Limb (tissue), 2 donors: ENCODE results near the gene STK25.
"Not testable (repeated sequence)": the region's sequence is repeated elsewhere in the genome, so short reads cannot be mapped to it uniquely, and the experiment has no call there.

Experiments used
- DNase-seq, 2 donors: peaks; one replicate each; pipeline ENCODE4 v3.0.0-alpha.2; 2016; ENCODE audit errors: extremely low spot score in 2 of 2

Gene STK25

DNA sequence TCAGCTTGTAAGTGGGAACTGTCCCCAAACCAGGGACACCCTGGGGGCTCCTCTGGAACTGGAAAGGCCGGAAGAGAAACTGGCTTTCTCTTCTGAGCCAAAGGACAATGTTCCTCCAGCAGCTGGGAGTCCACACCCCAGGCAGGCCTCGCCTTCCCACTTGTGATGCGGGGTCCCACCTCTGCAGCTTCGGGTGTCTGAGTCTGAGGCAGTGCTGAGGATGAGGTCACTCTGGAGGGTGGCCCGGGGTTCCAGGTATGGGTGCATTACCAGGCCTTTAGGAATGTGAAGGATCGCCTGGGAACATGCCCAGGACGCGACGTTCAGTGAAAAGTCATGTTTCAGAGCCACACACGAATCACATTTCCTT, 32.0 kb upstream of the STK25 start:
- no peak for DNase-seq

DNA sequence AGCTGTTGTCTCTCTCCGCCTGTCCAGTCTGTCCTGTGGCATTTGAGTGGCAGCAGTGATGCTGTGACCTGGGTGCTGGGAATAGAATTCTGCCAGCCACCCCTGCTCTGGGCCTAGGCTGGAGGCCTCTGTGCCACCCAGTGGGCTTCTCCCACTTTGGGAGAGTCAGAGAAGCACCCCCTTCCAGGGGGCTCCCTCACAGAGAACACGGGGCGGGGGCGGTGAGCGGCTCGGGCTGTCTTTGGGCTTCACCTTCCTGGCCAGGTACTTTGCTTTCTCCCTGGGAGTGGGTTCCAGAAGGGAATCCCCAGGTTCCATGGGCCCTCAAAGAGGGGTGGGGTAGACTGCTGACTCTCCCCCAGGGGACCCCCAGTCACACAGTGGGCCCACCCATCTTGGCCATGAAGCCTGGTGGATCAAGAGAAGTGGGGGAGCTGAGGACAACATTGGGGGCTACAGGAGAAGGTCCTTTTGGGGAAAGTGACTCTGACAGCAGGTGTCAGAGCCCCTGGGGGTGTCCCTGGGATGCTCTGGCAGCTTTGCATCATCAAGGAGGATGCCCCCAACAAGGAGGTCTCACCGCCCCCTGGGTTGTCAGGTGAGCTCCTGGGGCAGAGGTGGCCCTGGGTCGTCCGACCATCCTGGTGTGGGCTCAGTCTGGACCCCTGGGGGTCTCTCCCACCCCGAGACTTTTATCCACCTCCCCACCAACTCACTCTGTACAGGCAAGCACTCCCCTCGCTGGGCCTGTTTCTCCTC, 31.4 kb upstream of the STK25 start:
- no peak for DNase-seq

DNA sequence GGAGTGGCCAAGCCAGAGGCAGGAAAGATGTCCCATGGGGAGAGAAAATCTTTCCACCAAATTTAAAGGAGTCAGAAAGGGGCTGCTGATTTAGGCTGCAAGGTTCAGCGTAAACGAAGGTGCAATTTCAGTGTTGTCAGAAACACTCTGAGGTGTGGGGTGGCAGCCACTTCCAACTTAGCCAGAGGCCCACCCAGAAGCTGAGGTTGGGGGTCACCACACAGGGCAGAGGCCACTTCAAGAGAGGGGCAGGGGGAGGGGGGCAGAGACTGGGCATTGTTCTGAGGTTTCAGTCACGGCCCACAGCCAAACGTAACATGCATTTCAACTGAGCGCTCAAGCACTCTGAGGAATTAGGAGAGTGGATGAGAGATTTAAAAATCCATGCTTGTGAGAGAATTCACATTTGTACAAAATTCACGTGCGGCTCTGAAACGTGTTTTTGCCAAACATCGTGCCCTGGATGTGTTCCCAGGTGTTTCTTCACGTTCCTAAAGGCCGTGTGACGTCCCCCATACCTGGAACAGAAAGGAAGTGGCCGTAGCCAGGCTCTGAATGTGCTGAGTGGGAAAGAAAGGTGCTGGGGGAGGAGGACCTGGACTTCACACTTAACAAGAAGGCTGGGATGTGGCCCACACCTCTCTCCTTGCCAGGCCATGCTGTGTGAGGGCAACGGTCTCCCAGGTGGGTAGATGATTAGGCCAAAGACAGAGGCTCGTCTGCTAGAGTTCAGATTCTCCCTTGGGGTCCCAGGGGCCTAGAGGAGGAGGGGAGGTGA, 30.6 kb upstream of the STK25 start:
- no peak for DNase-seq

DNA sequence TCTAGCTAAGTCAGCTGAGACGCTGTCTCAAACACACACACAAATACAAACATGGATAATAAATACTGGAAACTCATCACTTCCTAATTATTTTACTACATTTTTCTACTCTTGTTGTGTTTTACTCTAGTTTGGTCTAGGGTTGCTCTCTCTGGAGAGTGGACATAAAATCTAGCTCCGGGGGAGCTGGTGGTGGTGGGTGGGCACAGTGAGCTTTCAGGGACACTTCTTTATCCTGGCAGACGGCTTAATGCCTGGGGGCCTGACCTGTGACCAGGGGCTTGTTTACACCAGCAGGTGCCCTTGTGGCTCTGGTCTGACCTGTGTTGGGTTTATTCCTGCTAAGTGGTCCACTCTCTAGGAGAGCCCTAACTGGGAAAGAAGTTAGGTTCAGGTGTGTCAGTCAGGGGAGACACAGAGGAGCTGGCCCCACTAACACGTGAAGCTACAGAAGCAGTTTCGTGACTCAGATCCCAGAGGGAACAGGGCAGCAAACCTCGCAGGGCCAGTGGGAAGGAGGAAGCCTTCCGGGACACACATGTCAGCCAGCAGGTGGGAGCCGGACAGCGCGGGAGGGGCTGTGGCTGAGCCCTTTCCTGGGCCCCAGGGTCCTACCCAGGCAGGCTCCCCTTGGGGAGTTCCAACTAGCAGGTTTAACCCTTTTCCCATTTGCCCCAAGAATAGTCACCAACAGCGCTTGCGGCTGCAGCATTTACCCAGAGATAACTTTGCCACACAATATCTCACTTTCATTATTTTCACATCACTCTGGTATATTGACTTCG, 27.7 kb upstream of the STK25 start:
- DNase-seq: no peak

DNA sequence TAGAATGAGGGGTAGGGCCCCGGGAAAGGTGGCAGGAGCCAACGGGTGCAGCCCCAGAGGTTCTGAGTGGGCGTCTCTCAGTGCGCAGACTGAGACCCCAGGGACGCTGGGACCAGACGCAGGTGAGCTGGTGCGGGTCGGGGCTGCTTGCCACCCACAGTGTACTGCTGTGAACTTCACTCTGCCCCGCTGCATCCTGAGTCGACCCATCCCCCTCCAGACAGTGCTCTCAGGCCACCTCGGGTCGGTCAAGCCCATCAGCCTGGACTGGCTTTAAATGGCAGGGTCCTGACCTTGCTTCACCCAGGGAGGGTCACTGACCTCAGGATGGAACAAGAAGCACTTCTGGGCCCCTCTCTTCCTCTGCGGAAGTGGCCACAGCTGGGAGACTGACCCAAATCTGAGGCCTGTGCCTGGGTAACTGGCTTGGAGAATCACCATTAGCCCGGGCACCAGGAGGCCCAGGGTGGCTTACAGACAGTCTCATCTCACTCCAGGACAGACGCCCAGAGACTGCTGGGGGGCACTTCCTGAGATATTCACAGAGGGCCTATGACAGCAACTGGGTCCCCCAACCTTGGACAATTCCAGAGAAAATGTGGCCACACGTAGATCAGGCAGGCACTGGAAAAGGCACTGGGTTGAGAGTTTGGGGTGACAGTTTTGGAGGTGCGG, 26.5 kb upstream of the STK25 start:
- no peak for DNase-seq

DNA sequence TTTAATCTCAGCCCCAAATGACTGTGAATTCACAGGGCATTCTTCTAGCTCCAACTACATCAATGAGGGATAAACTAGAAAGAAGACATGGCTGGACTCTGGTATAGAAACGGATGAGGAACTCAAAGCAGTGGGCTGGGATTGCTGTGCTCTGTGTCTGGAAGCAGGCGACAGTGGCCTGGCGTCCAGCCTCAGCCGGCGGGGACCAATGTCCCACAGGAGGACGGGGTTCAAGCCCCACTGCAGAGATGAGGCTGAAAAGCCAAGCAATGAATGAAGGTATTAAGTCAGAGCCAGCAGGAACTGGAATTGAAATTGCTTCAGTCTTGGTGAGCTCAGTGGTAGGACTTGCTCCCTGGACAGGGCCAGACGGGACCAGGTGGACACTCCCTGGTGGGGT, 25.9 kb upstream of the STK25 start:
- no peak for DNase-seq

DNA sequence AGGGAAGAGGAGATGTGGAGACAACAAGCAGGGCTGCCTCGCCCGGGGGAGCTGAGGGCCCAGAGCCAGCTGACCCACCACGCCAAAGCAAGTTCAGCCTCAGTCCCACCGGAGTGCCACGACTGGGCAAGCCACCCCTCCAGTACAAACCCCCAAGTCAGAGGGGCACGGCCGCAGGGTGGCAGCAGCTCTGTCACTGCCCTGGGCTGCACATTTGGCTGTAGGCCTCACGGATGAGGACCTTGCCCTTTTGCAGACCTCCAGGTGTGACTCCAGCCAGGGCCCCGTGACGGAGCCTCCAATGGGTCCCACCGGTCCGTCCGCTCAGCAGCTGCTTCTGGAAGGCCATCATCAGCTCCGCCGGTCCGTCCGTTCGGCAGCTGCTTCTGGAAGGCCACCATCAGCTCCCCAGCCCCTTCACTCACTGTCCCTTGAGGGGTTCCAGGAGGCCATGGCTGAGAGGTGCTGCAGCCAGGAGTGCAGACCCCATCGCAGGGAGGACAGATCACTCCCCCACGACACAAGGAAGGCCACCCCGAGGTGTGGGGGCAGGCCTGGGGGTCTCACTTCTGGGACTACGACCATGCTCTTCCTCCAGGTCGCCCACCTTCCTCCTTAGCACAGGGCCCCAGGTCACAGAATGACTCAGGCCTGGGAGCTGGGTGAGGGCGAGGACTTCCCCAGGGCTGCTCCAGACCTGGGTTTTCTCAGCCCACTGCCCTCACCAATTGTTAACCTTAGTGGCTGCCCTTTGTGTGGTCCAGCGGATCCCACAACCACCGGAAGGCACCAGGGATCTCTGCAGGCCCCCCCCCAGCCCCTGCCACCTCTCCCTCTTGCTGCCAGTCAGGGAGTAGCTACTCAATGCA, 24.6 kb upstream of the STK25 start:
- DNase-seq: no peak

DNA sequence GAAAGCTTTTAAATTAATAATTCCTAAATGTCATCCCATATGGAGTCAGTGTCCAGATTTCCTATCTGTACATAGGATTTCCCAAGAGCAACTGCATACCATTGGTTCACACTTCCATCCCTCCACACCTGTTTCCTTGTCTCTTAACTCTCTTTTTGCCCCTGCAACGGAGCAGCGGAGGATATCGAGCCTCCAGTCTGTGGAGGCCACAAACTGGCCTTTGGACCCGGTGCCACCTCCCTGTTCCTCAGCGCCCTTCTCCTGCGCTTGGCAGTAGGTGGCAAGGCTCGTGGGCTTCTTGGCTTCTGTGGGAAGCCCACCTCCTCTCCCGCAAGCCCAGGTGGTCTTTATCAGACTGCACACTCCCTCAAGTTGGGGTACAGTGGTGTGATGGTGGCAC, 23.8 kb upstream of the STK25 start:
- DNase-seq: no peak

DNA sequence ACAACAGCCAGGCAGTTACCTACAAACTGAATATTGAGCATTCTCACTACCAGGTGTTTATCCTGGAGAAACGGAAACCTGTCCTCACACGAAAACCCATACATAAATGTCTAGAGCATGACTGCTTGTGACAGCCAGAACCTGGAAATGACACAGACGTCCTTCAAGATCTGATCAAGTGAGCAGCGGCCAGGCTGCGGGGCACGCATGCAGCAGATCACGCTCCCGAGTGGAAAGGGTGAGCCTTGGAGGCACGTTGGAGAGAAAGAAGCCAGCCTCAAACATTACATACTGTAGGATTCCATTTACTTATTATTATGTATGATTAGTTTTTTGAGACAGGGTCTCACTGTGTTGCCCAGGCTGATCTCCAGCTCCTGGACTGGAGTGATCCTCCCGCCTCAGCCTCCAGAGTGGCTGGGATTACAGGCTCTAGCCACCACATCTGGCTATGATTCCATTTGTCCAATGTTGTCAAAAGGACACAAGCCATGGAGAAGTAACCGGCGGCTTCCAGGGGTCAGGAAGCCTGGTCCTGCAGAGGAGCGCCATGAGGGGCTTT, 22.9 kb upstream of the STK25 start:
- DNase-seq: no peak

DNA sequence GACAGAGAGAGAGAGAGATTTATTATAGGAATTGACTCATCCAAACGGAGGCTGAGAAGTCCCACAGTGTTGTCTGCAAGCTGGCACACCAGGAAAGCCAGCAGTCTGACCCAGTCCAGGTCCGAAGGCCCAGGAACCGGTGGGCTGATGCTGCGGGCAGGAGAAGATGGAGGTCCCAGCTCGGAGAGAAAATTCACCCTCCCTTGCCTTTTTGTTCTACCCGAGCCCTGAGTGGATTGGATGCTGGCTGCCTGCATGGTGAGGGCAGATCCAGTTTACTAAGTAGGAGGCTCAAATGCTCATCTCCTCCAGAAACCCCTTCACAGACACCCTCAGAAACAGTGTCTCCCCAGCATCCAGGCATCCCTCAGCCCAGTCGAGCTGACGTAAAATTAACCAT, 22.2 kb upstream of the STK25 start:
- DNase-seq: no peak

DNA sequence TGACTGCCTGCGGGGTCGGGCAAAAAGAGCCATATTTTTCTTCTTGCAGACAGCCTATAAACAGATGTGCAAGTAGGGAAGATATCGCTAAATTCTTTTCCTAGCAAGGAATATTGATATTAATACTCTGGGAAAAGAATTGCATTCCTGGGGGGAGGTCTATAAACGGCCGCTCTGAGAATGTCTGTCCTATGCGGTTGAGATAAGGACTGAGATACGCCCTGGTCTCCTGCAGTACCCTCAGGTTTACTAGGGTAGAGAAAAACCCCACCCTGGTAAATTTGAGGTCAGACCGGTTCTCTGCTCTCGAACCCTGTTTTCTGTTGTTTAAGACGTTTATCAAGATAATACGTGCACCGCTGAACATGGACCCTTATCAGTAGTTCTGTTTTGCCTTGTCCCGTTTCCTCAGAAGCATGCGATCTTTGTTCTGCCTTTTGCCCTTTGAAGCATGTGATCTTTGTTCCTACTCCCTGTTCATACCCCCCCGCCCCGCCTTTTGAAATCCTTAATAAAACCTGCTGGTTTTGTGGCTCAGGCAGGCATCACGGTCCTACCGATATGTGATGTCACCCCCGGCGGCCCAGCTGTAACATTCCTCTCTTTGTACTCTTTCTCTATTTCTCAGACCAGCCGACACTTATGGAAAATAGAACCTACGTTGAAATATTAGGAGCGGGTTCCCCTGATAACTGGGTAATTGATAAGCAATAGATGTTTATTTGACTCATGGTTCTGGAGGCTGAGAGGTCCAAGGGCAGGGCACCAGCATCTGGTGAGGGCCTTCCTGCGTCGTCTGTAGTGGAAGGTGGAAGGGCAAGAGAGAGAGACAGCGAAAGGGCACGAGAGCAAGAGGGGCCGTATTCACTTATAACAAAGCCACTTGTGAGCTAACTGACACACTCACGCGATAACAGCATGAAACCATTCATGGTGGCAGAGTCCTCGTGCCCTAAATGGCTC, 17.7 kb upstream of the STK25 start:
- DNase-seq: not testable (repeated sequence)

DNA sequence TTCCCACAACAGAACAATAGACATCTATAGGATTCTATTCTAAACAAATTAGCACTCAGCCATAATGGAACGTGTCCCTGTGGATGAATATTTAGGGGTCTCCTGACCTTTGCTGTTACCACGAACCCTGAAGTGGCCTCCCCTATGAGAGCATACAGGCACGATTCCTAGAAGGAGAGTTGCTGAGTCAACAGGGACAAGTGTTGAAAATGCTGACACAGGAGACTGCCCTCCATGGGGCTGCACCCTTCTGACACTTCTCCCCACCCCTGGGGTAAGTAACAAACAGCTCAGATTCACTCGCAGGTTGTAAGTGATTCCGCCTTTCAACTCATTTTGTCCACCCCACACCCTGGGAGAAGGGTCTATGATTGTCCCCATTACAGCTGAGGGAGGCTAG, 14.1 kb upstream of the STK25 start:
- DNase-seq: no peak

DNA sequence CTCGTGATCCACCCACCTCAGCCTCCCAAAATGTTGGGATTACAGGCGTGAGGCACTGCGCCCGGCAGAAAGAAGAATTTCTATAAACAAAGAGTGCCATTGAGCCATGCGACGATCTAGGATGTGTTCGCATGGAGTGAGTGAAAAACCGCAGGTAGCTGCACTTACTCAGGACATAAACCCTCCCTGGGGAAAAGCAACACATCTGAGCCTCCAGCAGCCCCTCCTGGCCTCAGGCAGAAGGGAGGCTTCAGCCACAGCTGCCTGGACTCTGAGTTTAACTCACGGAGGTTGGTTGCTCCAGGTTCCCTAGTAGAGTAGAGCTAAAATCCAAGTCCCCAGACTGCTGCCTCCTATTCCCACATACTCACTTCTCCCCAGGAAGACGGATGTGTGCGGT, 11.3 kb upstream of the STK25 start:
- DNase-seq: no peak

DNA sequence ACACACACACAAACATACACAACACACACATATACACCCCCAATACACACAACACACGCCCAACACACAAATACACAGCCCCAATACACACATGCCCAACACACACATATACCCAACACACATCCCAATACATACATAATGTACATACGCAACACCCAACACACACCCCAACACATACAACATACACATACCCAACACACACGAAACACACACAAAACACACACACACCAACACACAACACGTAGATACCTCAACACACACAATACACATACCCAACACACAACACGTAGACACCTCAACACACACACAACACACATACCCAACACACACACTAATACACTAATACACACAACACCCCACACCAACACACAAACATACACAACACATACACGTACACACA, 8.9 kb upstream of the STK25 start:
- no peak for DNase-seq

DNA sequence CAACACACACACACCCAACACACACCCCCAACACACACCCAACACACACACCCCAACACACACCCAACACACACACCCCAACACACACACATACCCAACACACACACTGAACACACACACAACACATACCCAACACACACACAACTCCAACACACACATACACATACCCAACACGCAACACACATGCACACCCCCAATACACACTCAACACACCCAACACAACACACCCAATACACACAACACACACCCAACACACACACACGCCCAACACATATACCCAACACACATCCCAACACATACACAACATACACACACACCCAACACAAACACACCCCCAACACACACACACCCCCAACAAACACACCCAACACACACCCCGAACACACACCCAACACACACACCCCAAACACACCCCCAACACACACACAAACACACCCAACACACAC, 8.2 kb upstream of the STK25 start:
- DNase-seq: no peak

DNA sequence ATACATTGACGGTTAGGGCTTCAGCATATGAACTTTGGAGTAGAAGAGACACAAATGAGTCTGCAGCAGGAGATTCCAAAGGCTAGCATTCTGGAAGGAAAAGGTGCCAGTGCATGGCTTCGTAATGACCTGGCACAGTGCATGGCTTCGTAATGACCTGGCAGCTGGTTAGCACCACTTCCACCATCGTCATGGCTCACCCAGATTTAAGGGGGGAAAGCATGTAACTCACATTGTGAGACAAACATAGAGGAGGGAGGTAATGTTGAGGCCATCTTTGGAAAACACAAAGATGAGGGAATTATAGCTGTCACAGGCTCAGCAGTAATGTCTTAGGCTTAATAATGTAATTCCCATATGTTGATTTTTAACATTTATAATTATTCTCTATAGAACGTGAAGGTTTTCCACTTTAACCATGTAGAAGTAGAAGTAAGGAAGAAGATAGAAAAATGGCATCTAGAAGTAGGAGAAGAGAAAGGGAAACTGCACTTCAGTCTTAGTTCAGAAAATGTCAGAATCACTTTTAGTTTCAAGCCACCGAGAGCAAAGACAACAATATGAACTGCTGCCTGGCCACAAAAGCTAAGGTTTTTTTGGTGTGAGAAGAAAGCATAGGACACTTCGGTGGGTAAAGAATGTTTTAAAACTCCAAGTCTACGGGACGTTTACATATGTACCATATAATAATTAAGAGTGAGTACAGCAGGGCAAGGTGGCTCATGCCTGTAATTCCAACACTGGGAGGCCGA, 6.8 kb upstream of the STK25 start:
- no peak for DNase-seq

DNA sequence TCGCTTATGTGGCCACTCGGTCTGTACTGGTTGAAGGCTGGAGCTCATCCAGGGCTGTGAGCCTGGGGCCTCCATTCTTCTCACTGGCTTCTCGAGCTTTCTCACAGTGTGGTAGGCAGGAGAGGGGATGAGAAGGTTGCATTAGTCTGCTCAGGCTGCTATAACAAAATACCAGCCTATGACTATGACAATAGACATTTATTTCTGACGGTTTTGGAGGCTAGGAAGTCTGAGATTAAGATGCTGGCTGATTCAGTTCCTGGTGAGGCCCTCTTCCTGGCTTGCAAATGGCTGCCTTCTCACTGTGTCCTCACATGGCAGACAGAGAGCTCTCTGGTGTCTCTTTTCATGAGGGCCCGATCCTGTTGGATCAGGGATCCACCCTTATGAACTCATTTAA, 6.2 kb upstream of the STK25 start:
- no peak for DNase-seq

DNA sequence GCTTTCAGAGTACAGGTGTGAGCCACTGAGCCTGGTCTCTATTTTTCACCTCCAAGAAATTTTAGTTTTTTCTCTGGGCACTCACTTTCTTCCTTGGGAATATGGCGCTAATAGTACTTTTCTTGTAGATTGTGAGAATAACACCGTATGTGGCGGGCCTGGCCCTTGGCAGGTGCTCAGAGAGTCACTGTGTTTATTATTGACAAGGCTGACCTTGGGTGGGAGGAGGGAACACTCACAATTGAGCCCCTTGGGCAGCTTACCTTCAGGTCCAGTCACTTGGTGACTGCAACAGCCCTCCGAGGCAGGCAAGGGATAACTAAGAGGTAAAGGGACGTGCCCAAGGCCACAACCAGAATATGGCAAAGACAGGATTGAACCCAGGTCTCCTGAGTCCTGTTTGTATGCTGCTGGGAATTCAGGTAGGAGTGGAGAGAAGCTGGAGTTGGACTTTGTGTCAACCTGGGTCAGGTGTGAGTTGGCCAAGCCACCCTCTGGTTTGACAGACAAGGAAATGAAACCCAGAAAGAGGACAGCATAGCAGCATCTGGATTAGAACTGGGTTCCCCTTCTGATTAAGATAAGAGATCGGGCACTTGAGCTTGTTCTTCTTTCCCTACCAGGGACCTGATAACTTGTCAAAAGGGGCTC, 2.8 kb upstream of the STK25 start:
- DNase-seq: no peak
